C4-2B (cell line): ENCODE results near the gene PCDHB8.
"Not testable (repeated sequence)": the region's sequence is repeated elsewhere in the genome, so short reads cannot be mapped to it uniquely, and the experiment has no call there.

ENCODE experiments used
- ZFX ChIP-seq: fragments of 450-650 bp; IDR thresholded peaks from 2 replicates; pipeline ENCODE4 v1.6.1; 2017
- TF ChIP-seq, protein P1 (sequence below): fragments of 450-650 bp; conservative IDR thresholded peaks from 2 replicates; pipeline ENCODE4 v1.5.1; 2017; ENCODE audit warnings: mild to moderate bottlenecking

DNA sequence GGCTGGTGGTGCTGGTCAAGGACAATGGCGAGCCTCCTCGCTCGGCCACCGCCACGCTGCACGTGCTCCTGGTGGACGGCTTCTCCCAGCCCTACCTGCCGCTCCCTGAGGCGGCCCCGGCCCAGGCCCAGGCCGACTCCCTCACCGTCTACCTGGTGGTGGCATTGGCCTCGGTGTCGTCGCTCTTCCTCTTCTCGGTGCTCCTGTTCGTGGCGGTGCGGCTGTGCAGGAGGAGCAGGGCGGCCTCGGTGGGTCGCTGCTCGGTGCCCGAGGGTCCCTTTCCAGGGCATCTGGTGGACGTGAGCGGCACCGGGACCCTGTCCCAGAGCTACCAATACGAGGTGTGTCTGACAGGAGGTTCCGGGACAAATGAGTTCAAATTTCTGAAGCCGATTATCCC is 47.8 kb downstream of the PCDHB8 start:
- TF ChIP-seq, protein P1, sequence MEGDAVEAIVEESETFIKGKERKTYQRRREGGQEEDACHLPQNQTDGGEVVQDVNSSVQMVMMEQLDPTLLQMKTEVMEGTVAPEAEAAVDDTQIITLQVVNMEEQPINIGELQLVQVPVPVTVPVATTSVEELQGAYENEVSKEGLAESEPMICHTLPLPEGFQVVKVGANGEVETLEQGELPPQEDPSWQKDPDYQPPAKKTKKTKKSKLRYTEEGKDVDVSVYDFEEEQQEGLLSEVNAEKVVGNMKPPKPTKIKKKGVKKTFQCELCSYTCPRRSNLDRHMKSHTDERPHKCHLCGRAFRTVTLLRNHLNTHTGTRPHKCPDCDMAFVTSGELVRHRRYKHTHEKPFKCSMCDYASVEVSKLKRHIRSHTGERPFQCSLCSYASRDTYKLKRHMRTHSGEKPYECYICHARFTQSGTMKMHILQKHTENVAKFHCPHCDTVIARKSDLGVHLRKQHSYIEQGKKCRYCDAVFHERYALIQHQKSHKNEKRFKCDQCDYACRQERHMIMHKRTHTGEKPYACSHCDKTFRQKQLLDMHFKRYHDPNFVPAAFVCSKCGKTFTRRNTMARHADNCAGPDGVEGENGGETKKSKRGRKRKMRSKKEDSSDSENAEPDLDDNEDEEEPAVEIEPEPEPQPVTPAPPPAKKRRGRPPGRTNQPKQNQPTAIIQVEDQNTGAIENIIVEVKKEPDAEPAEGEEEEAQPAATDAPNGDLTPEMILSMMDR: not testable (repeated sequence)
- TF ChIP-seq ZFX: not testable (repeated sequence)
